Spinal cord (tissue), 10 donors: ENCODE results near the gene SAA1. TPM values are rescaled to one million over a fixed set of nuclear protein-coding genes. Genes with fewer than 3 reads are reported as not detected.

Experiments
- DNase-seq, 6 donors: peaks; one replicate each; pipeline versions ENCODE4 v3.0.0 to v3.0.0-alpha.2; 2013 to 2015; ENCODE audit warnings: low spot score in 6 of 6, low read depth in 4 of 6
- H3K27ac ChIP-seq: one replicate; pipeline ENCODE4 v1.5.1; 2013; ENCODE audit warnings: low read depth, low read length, control low read depth
- H3K27me3 ChIP-seq: one replicate; pipeline ENCODE4 v1.6.1; 2013; ENCODE audit warnings: low read length; ENCODE audit not compliant: control insufficient read depth, insufficient read depth
- H3K36me3 ChIP-seq: one replicate; pipeline ENCODE4 v1.6.1; 2013; ENCODE audit warnings: low read length; ENCODE audit not compliant: control insufficient read depth, insufficient read depth
- H3K4me1 ChIP-seq: one replicate; pipeline ENCODE4 v1.6.1; 2013; ENCODE audit warnings: low read length; ENCODE audit not compliant: control insufficient read depth, insufficient read depth
- H3K4me3 ChIP-seq: one replicate; pipeline ENCODE4 v1.5.1; 2013; ENCODE audit warnings: low read depth, low read length, control low read depth
- H3K9me3 ChIP-seq: one replicate; pipeline ENCODE4 v1.6.1; 2013; ENCODE audit warnings: low read length; ENCODE audit not compliant: control insufficient read depth, insufficient read depth
- WGBS: methylation state at CpG from one replicate; pipeline ENCODE4 v1.1.5; 2013; ENCODE audit warnings: missing lambda C conversion rate; ENCODE audit not compliant: insufficient coverage; 5-methylcytosine and 5-hydroxymethylcytosine counted together
- polyA plus RNA-seq, 2 donors: library from polyadenylated mRNA; unstranded; fragments of 120-200 nt; gene quantifications; one replicate each; pipeline ENCODE4 v1.2.1, GENCODE V29; 2013; ENCODE audit not compliant: insufficient read length in 2 of 2
- total RNA-seq, 2 donors: library from RNA; depleted of rRNA in 1 of 2; stranded (reverse); fragments of 120-200 nt in 1 of 2; fragments of >200 nt in 1 of 2; gene quantifications; one replicate each; pipeline versions ENCODE4 v1.2.3 to v1.2.4, GENCODE V29; 2013 to 2014
- donor health status: healthy.

The SAA1 gene
- total and polyA plus RNA-seq, 4 donors: not detected

DNA sequence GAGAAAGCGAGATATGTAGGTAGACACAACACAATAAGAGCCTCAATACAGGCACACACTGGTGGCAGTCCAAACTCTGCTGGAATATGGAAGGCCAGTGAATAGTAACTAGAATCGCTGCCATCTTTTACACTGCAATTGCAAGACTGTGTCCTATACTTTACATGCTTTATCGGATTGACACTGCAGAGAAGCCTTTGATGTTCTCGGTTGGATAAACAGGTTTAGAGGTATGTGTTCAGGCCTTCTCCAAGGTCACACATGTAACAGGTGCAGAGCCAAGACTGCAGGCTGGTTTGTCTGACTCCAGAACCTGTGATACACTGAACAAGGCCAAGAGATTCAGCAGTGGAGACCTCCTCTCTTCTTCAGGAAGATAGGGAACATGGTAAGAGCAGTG lies 5.1 kb downstream of the SAA1 start:
- Histone ChIP-seq H3K36me3 (no peaks in the 10 kb centered on the region), H3K4me3 (no peak overlapping the region), H3K27me3 (no peaks in the 10 kb centered on the region), H3K4me1 (no peaks in the 10 kb centered on the region), H3K9me3 (no peaks in the 10 kb centered on the region), H3K27ac (no peak overlapping the region)
- 100% methylated on average over 1 of the region's 4 CpGs for WGBS
- no peak for DNase-seq

DNA sequence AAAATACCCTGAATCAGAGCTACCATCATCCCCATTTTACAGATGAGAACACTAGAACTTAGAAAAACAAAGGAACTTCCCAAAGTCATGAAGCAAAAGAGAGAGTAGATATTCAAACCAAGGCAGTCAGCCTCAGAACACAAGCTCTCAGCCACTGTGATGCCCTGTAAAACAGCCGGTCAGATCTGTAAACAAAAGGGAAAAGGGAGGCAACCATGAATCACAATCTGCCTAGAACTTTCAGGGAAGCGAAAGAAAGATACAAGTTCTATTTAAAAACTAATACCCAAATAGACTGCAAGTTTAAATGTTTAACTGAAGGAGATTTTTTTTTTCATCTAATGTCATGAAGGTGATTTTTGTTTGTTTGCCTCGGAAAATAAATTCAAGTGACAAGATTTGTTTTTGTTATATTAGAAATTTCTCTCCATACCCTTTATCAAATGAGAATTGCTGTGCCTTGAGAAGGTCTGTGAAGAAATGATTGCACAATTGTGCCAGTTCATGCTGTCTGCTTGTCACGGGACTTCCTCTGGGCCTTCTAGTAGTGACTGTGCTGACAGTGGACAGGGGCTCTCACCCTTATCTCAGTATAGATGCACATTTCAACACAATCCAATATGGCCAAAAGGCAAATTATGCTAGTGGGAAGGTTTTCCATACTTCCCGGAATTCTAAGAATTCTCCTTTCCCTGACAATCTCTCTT lies 11.7 kb downstream of the SAA1 start:
- H3K36me3 ChIP-seq: peaks cover 24% of the 10 kb centered on the region
- H3K27me3 ChIP-seq: no peaks in the 10 kb centered on the region
- no peak for DNase-seq
- WGBS: 83% methylated on average over 1 of the region's 5 CpGs
- H3K4me1 ChIP-seq: no peaks in the 10 kb centered on the region
- no peak overlapping the region for H3K4me3 ChIP-seq
- no peaks in the 10 kb centered on the region for H3K9me3 ChIP-seq
- H3K27ac ChIP-seq: no peak overlapping the region

DNA sequence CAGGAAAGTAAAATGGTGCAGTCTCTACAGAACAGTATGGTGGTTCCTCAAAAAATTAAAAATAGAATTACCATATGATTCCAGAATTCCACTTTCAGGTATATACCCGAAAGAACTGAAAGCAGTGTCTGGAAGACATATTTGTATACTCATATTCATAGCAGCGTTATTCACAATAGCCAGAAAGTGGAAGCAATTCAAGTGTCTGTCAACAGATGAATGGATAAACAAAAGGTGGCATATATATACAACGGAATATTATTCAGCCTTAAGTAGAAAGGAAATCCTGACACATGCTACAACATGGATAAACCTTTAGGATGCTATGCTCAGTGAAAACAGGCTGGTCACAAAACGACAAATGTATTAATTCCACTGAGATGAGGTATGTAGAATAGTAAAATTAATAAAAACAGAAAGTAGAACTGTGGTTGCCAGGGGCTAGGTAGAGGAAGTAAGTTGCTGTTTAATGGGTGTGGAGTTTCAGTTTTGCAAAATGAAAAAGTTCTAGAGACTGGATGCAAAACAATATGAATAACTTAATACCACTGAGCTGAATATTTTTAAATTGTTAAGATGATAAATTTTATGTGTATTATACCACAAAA lies 14.5 kb downstream of the SAA1 start:
- Histone ChIP-seq H3K4me3 (no peak overlapping the region), H3K27me3 (no peaks in the 10 kb centered on the region), H3K9me3 (no peaks in the 10 kb centered on the region), H3K27ac (no peak overlapping the region), H3K36me3 (peaks cover 34% of the 10 kb centered on the region), H3K4me1 (no peaks in the 10 kb centered on the region)
- no peak for DNase-seq
- 89% methylated on average over 1 of the region's 4 CpGs for WGBS

DNA sequence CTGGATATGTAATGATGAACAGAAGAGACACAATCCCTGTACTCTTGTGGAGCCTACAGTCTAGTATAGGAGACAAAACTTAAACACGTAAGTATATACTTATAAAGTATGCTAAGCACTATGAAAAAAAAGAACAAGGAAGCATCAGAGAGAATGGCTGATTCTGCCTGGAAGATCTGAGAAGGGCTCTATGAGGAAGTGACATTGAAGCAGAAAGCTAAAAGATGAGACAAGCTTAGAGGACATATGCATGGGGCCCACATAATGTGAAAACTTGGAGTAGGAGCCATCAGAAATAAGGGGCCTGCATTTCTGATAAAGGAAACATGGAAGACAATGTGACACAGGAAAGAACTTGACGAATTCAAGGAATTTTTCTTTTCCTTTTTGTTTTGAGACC lies 16.6 kb downstream of the SAA1 start:
- Histone ChIP-seq H3K9me3 (no peaks in the 10 kb centered on the region), H3K36me3 (peaks cover 39% of the 10 kb centered on the region), H3K27ac (no peak overlapping the region), H3K4me1 (no peaks in the 10 kb centered on the region), H3K27me3 (no peaks in the 10 kb centered on the region), H3K4me3 (no peak overlapping the region)
- no peak for DNase-seq
- WGBS: no CpG with 5 or more reads among the region's 2 CpGs

DNA sequence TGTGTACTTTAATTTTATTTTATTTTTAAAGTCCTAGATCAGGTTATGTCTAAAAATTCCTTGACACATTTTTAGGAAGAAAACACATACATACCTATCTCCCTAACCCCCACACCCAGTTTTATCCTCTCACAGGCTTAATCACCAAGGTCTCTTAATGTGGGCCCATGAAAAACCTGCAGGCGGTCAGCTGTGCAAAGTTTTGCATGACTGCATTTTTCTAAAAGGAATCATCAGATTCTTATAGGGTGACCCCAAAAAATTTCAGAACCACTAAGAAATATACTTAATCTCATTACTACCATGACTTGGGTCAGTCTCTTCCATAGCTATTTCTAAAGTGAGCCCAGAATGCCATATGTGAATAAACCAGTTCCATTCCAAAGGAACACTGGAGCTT lies 19.8 kb downstream of the SAA1 start:
- WGBS: no CpG with 5 or more reads among the region's 1 CpG
- Histone ChIP-seq H3K9me3 (no peaks in the 10 kb centered on the region), H3K36me3 (peaks cover 41% of the 10 kb centered on the region), H3K4me1 (no peaks in the 10 kb centered on the region), H3K4me3 (no peak overlapping the region), H3K27me3 (no peaks in the 10 kb centered on the region), H3K27ac (no peak overlapping the region)
- DNase-seq: no peak

DNA sequence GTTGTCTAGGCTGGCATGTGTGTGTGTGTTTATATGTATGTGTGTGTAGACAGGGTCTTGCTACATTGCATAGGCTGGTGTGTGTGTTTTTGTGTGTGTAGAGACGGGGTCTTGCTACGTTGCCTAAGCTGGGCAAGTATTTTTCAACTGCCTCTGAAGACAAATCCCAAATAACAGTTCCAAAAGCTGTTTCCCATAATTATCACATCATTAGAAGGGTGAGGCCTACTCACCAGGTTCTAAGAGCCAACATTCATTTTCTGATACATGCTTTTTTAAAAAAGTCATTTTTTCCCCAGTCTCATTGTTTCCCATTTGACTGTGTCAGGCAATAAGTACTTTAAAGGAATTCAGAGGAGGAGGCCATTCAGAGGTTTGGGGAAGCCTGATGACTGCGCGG lies 22.8 kb downstream of the SAA1 start:
- Histone ChIP-seq H3K27ac (no peak overlapping the region), H3K9me3 (no peaks in the 10 kb centered on the region), H3K36me3 (peaks cover 42% of the 10 kb centered on the region), H3K27me3 (no peaks in the 10 kb centered on the region), H3K4me1 (no peaks in the 10 kb centered on the region), H3K4me3 (no peak overlapping the region)
- DNase-seq: no peak
- WGBS: no CpG with 5 or more reads among the region's 4 CpGs

DNA sequence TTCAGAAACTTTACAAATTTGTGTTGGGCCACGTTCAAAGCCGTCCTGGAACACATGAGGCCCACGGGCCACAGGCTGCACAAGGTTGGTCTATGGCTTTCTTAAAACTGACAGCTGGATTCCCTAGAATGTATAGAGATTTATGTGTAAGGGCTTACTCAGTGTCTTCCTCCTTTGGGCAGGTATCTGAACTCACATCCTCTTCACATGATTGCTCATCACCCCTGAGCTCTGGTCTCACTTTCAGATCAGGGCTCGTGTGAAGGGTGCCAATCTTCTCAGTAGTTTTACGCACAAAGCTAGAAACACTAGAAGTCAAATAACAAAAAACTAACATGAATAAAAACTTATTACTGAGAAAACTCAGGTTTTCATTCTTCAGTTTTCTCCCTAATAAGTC lies 28.8 kb downstream of the SAA1 start:
- H3K36me3 ChIP-seq: peaks cover 36% of the 10 kb centered on the region
- WGBS: 90% methylated on average over 2 of the region's 5 CpGs
- no peaks in the 10 kb centered on the region for H3K27me3 ChIP-seq
- no peak for DNase-seq
- H3K4me1 ChIP-seq: no peaks in the 10 kb centered on the region
- no peak overlapping the region for H3K27ac ChIP-seq
- no peaks in the 10 kb centered on the region for H3K9me3 ChIP-seq
- no peak overlapping the region for H3K4me3 ChIP-seq

DNA sequence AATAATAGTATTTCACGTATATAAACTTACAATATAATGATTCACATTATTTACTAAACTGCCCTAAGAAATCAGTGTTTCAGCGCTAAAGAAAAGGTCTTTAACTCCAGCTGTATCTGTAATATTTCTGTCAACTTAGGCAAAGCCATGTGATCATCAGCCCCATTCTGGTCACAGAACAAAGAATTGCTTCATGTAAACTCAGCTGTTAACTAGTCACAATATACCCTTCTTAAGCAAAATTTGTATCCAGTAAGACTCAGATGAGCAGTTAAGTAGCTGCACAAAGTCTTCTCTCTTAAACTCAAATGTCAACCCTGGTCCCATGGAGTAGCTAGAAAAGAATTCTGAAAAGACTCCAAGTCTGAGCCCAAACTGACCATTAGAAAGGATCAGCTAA lies 29.3 kb downstream of the SAA1 start:
- DNase-seq: peak in 1 of 6 donors; percentile 18
- H3K4me3 ChIP-seq: no peak overlapping the region
- peaks cover 36% of the 10 kb centered on the region for H3K36me3 ChIP-seq
- 36% methylated on average over 1 of the region's 2 CpGs for WGBS
- no peaks in the 10 kb centered on the region for H3K4me1 ChIP-seq
- no peak overlapping the region for H3K27ac ChIP-seq
- H3K9me3 ChIP-seq: no peaks in the 10 kb centered on the region
- H3K27me3 ChIP-seq: no peaks in the 10 kb centered on the region

DNA sequence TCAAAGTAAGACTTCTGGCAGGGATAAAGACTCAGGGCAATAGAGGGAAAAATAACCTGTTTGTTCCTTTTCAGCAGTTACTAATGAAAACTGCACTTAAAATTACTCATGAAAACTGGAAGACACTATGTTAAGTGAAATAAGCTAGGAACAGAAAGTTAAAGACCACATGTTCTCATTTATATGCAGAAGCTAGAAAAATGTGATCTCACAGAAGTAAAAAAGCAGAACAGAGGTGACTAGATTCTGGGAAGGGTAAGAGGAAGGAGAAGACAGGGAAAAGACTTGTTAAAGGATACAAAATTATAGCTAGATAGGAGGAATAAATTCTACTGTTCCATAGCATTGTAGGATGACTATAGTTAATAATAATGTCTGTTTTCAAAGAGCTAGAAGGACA lies 33.7 kb downstream of the SAA1 start:
- Histone ChIP-seq H3K27me3 (no peaks in the 10 kb centered on the region), H3K4me1 (no peaks in the 10 kb centered on the region), H3K4me3 (no peak overlapping the region), H3K9me3 (no peaks in the 10 kb centered on the region), H3K36me3 (peaks cover 26% of the 10 kb centered on the region), H3K27ac (no peak overlapping the region)
- DNase-seq: no peak

DNA sequence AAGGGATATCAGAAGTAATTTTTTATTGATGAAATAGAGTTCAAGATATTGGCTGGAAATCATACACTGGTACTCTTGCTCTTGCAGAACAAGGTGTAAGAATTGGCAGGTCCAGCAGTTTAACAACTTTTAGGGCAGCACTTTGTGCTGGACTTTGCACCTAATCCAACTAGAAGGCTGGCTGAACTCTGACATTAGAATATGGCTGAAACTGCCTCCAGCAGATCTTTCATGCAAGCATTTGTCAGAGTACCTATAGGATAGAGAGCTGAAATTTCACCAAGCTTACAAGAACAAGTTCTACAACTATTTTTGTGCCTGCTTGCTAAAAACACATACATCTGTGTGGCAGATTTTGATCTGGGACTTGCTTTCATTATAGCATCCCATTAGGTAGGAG lies 38.7 kb downstream of the SAA1 start:
- DNase-seq: no peak
- H3K9me3 ChIP-seq: no peaks in the 10 kb centered on the region
- no peak overlapping the region for H3K4me3 ChIP-seq
- H3K36me3 ChIP-seq: peaks cover 31% of the 10 kb centered on the region
- no peaks in the 10 kb centered on the region for H3K27me3 ChIP-seq
- H3K4me1 ChIP-seq: no peaks in the 10 kb centered on the region
- no peak overlapping the region for H3K27ac ChIP-seq
